B cell (primary cell): ENCODE results near the gene TEX35. TPM values are rescaled to one million over a fixed set of nuclear protein-coding genes. Genes with fewer than 3 reads are reported as not detected.
A peak's percentile ranks its signal among the peaks of the same experiment; 100 is the strongest.

Experiments used
- ATAC-seq: fragments of 200-7000 bp; cut with Tn5 transposase; one replicate; pipeline ENCODE4 v1.10.0; 2021; ENCODE audit warnings: low read depth, mild to moderate bottlenecking, moderate number of reproducible peaks, moderate library complexity
- CTCF ChIA-PET: fragments of 350-600 bp; sonication (Branson Sonifier 250); formaldehyde crosslinking; loops from one replicate; lab custom pipeline; 2021; ENCODE audit warnings: antibody characterized with exemption, inconsistent platforms; lab: Charles Lee
- POLR2A ChIA-PET: fragments of 350-600 bp; sonication (Branson Sonifier 250); formaldehyde crosslinking; loops from one replicate; lab custom pipeline; 2021; ENCODE audit warnings: antibody characterized with exemption; lab: Charles Lee
- DNase-seq: peaks from one replicate; pipeline ENCODE4 v3.0.0; 2013
- H2AFZ ChIP-seq: 2 replicates; pipeline ENCODE4 v1.6.1; 2012; ENCODE audit warnings: mild to moderate bottlenecking, low read depth, low read length; ENCODE audit not compliant: insufficient read depth, poor library complexity, severe bottlenecking
- H3K27ac ChIP-seq, 2 donors: 1 replicate in 1 of 2; 2 replicates in 1 of 2; pipeline ENCODE4 v1.5.1; 2012 to 2013; ENCODE audit warnings: low read length in 2 of 2, mild to moderate bottlenecking in 2 of 2, moderate library complexity in 1 of 2
- H3K27me3 ChIP-seq, 4 experiments: fragments of 200-600 bp in 1 of 4; sonication (generic) in 1 of 4; replicated peaks in 1 of 4; 1 replicate in 2 of 4; 2 replicates in 2 of 4; pipeline versions ENCODE4 v1.6.1 to v1.7.0; 2013 to 2016; ENCODE audit warnings: low read length in 3 of 4, mild to moderate bottlenecking in 2 of 4, mixed read lengths in 1 of 4, moderate library complexity in 1 of 4; ENCODE audit not compliant: insufficient read depth in 4 of 4, control insufficient read depth in 3 of 4; ENCODE audit errors: control extremely low read depth in 1 of 4
- H3K36me3 ChIP-seq, 2 experiments: replicated peaks in 1 of 2; 1 replicate in 1 of 2; 2 replicates in 1 of 2; pipeline versions ENCODE4 v1.6.1 to v1.7.1; 2013; ENCODE audit warnings: low read length in 1 of 2; ENCODE audit not compliant: insufficient read depth in 2 of 2, control insufficient read depth in 1 of 2; ENCODE audit errors: control extremely low read depth in 1 of 2, extremely low read depth in 1 of 2
- H3K4me1 ChIP-seq, 2 donors: fragments of 200-600 bp in 1 of 2; sonication (generic) in 1 of 2; 1 replicate in 1 of 2; 2 replicates in 1 of 2; pipeline versions ENCODE4 v1.5.1 to v1.6.1; 2013 to 2017; ENCODE audit warnings: low read length in 2 of 2; ENCODE audit not compliant: control insufficient read depth in 2 of 2, insufficient read depth in 2 of 2
- H3K4me2 ChIP-seq: replicated peaks from 2 replicates; pipeline ENCODE3; 2012; ENCODE audit warnings: mild to moderate bottlenecking, low read depth, low read length; ENCODE audit not compliant: poor library complexity, severe bottlenecking
- H3K4me3 ChIP-seq, 5 experiments: fragments of 200-600 bp in 1 of 5; sonication (generic) in 1 of 5; 1 replicate in 3 of 5; 2 replicates in 2 of 5; pipeline versions ENCODE4 v1.5.1 to v1.7.0; 2011 to 2016; ENCODE audit warnings: low read length in 4 of 5, mild to moderate bottlenecking in 4 of 5, low read depth in 2 of 5, control low read depth in 1 of 5, moderate library complexity in 1 of 5; ENCODE audit not compliant: insufficient read depth in 1 of 5; ENCODE audit errors: control extremely low read depth in 1 of 5, extremely low read depth in 1 of 5
- H3K79me2 ChIP-seq: fragments of 200-600 bp; sonication (generic); one replicate; pipeline ENCODE4 v1.6.0; 2016; ENCODE audit warnings: low read length; ENCODE audit not compliant: control insufficient read depth, insufficient read depth
- H3K9ac ChIP-seq: fragments of 200-600 bp; sonication (generic); 2 replicates; pipeline ENCODE4 v1.6.1; 2017; ENCODE audit warnings: mild to moderate bottlenecking, low read length, moderate library complexity
- H3K9me3 ChIP-seq, 3 donors: one replicate each; pipeline versions ENCODE4 v1.6.1 to v1.7.1; 2013; ENCODE audit warnings: low read length in 2 of 3; ENCODE audit not compliant: control insufficient read depth in 2 of 3, insufficient read depth in 1 of 3; ENCODE audit errors: control extremely low read depth in 1 of 3
- H4K20me1 ChIP-seq: 2 replicates; pipeline ENCODE4 v1.6.0; 2012; ENCODE audit warnings: mild to moderate bottlenecking, low read length; ENCODE audit not compliant: insufficient read depth, control insufficient read depth, poor library complexity, severe bottlenecking
- H3K27ac Mint-ChIP-seq: one replicate; pipeline ENCODE4 v1.8.0; 2021; ENCODE audit warnings: mixed read lengths
- H3K27me3 Mint-ChIP-seq: one replicate; pipeline ENCODE4 v1.8.0; 2021; ENCODE audit warnings: mixed read lengths
- H3K4me1 Mint-ChIP-seq: one replicate; pipeline ENCODE4 v1.8.0; 2021; ENCODE audit warnings: mixed read lengths
- H3K4me3 Mint-ChIP-seq: one replicate; pipeline ENCODE4 v1.8.0; 2021; ENCODE audit warnings: mixed read lengths
- H3K9me3 Mint-ChIP-seq: one replicate; pipeline ENCODE4 v1.8.0; 2022; ENCODE audit warnings: mixed read lengths; ENCODE audit not compliant: insufficient read depth
- EZH2 ChIP-seq: IDR thresholded peaks from 2 replicates; pipeline ENCODE4 v1.6.1; 2012; ENCODE audit warnings: borderline replicate concordance, low read depth, mild to moderate bottlenecking, moderate library complexity, low read length; ENCODE audit not compliant: insufficient read depth, poor library complexity, severe bottlenecking
- WGBS: methylation state at CpG from one replicate; pipeline ENCODE4 v1.1.5; 2013; ENCODE audit warnings: missing lambda C conversion rate; ENCODE audit not compliant: insufficient coverage; 5-methylcytosine and 5-hydroxymethylcytosine counted together
- intact Hi-C: fragments of 100-400 bp; cut with micrococcal nuclease; formaldehyde crosslinking; loops from one replicate; pipeline ENCODE4 v1.10.0; 2022
- polyA plus RNA-seq: library from polyadenylated mRNA; depleted of rRNA; stranded (reverse); fragments of >200 nt; gene quantifications from 2 replicates; pipeline ENCODE4 v1.2.3, GENCODE V29; 2012
- total RNA-seq, 2 donors: library from RNA; stranded (reverse); fragments of 120-200 nt in 1 of 2; gene quantifications; 1 replicate in 1 of 2; 2 replicates in 1 of 2; pipeline versions ENCODE4 v1.2.3 to v1.2.4, GENCODE V29; 2013 to 2022
- TF ChIP-seq, protein P1 (sequence below): fragments of 200-600 bp; IDR thresholded peaks from one replicate; pipeline ENCODE4 v1.8.0; 2022; ENCODE audit warnings: antibody characterized with exemption, mild to moderate bottlenecking

The TEX35 gene
- total and polyA plus RNA-seq, 2 donors (not counting 1 experiment from before 2014, with no cell fraction given): 0.09 TPM; not detected in 1

DNA sequence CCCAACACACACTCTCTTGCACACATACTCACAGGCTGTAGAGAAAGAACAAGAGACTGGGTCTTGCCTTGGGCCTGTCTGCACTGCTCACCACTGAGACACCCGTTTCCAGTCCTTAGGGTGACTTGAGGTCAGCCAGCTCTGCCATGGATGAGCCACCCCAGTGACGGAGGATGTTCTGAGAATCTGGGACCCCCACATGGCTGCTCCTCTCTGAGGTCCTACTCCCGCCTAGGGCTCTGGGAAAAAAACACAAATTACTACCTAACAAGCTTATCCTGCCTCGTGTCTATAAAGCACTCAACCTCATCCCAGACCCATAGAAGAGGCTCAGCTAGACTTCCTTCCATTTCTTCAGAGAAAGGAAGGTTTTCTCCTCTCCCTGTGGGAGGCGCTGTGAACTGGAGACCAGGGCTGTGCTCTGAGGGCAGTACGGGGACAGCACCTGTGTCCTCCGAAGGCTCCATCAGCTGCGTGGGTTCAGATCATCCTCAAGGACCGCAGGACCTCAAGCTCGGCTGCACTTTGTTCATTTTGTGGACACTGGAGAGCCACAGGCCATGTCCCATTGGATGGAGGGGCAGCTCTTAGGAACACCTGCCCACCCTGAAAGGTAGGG is 11.9 kb upstream of the TEX35 start:
- Histone ChIP-seq H3K79me2 (no peaks in the 10 kb centered on the region), H3K36me3 (no peaks in the 10 kb centered on the region), H3K4me3 (no peak overlapping the region), H4K20me1 (no peaks in the 10 kb centered on the region), H3K4me1 (no peaks in the 10 kb centered on the region), H2AFZ (no peak overlapping the region), H3K4me2 (no peak overlapping the region), H3K9me3 (no peaks in the 10 kb centered on the region), H3K27ac (no peak overlapping the region), H3K9ac (no peak overlapping the region), H3K27me3 (peaks cover 0 to 7% (median 3%) of the 10 kb centered on the region in 4 experiments)
- TF ChIP-seq EZH2: no peak
- TF ChIP-seq, protein P1, sequence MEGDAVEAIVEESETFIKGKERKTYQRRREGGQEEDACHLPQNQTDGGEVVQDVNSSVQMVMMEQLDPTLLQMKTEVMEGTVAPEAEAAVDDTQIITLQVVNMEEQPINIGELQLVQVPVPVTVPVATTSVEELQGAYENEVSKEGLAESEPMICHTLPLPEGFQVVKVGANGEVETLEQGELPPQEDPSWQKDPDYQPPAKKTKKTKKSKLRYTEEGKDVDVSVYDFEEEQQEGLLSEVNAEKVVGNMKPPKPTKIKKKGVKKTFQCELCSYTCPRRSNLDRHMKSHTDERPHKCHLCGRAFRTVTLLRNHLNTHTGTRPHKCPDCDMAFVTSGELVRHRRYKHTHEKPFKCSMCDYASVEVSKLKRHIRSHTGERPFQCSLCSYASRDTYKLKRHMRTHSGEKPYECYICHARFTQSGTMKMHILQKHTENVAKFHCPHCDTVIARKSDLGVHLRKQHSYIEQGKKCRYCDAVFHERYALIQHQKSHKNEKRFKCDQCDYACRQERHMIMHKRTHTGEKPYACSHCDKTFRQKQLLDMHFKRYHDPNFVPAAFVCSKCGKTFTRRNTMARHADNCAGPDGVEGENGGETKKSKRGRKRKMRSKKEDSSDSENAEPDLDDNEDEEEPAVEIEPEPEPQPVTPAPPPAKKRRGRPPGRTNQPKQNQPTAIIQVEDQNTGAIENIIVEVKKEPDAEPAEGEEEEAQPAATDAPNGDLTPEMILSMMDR: no peak
- Mint-ChIP-seq H3K4me3 (no peak overlapping the region), H3K27ac (no peak overlapping the region), H3K4me1 (no peaks in the 10 kb centered on the region), H3K27me3 (peaks cover 8% of the 10 kb centered on the region), H3K9me3 (no peaks in the 10 kb centered on the region)
- DNase-seq (no peak), ATAC-seq (no peak)
- 97% methylated on average over 8 of the region's 10 CpGs for WGBS
- ChIA-PET POLR2A (interaction anchor here (0.6 kb wide), 1 partner anchor 20 kb away, joined by 4 read pairs; no protein-coding TSS in a partner anchor), CTCF (interaction anchor here (0.8 to 6.8 kb wide), 14 partner anchors 10 to 502 kb away, joined by 3 to 120 read pairs (median 4); no protein-coding TSS in a partner anchor)
- intact Hi-C loops: loop anchor here (1.0 kb wide), 1 partner anchor 191 kb away; no protein-coding TSS in a partner anchor

GRCh38 chr1:178501705-178502329 is 11.1 kb upstream of the TEX35 start:
- CTCF ChIA-PET: interaction anchor here (0.6 to 6.8 kb wide), 11 partner anchors 13 to 647 kb away, joined by 3 to 120 read pairs (median 3); no protein-coding TSS in a partner anchor
- no peak for TF ChIP-seq EZH2
- TF ChIP-seq, protein P1: peak; percentile 77

More at GRCh38 chr1:178501705-178502329, 11.1 kb upstream of the TEX35 start:
- no peaks in the 10 kb centered on the region for H3K4me1 ChIP-seq
- POLR2A ChIA-PET: no interaction called here
- no peaks in the 10 kb centered on the region for H3K9me3 ChIP-seq
- intact Hi-C loops: loop anchor here (1.0 kb wide), 1 partner anchor 192 kb away; no protein-coding TSS in a partner anchor
- Mint-ChIP-seq H3K4me3 (no peak overlapping the region), H3K9me3 (no peaks in the 10 kb centered on the region), H3K27me3 (peaks cover 8% of the 10 kb centered on the region), H3K27ac (no peak overlapping the region), H3K4me1 (no peaks in the 10 kb centered on the region)
- no peak overlapping the region for H3K9ac ChIP-seq
- H2AFZ ChIP-seq: no peak overlapping the region
- DNase-seq: peak; percentile 69
- no peak overlapping the region for H3K27ac ChIP-seq
- no peaks in the 10 kb centered on the region for H4K20me1 ChIP-seq
- 42% methylated on average over 2 of the region's 5 CpGs for WGBS
- H3K36me3 ChIP-seq: no peaks in the 10 kb centered on the region
- H3K27me3 ChIP-seq: peaks cover 0 to 7% (median 3%) of the 10 kb centered on the region in 4 experiments
- ATAC-seq: peak; percentile 69
- H3K4me2 ChIP-seq: no peak overlapping the region
- no peaks in the 10 kb centered on the region for H3K79me2 ChIP-seq
- H3K4me3 ChIP-seq: no peak overlapping the region
